Activated CD4-positive, alpha-beta T cell treated with anti-CD3 and anti-CD28 coated beads for 1 hour (primary cell): Measurements from ENCODE around the gene GK.
"Not testable (repeated sequence)": the region's sequence is repeated elsewhere in the genome, so short reads cannot be mapped to it uniquely, and the experiment has no call there.

ENCODE experiments used
- DNase-seq: peaks from one replicate; pipeline ENCODE4 v3.0.0-alpha.2; 2020

The GK gene

GRCh38 chrX:30713061-30713525, 59.9 kb downstream of the GK start:
- DNase-seq = peak; percentile 10

GRCh38 chrX:30714138-30714537, 60.9 kb downstream of the GK start:
- no peak for DNase-seq

GRCh38 chrX:30715976-30716375, 62.8 kb downstream of the GK start:
- DNase-seq = no peak

GRCh38 chrX:30733852-30734660, 80.8 kb downstream of the GK start:
- no peak for DNase-seq

- no peak for DNase-seq
Measured at GRCh38 chrX:30734782-30735181, 81.6 kb downstream of the GK start.

- peak; percentile 50 for DNase-seq
Measured at GRCh38 chrX:30735839-30736238, 82.6 kb downstream of the GK start.

GRCh38 chrX:30741545-30741944, 88.3 kb downstream of the GK start:
- no peak for DNase-seq

GRCh38 chrX:30748342-30748960, 95.2 kb downstream of the GK start:
- no peak for DNase-seq

- no peak for DNase-seq
Measured at GRCh38 chrX:30751497-30751896, 98.3 kb downstream of the GK start.

GRCh38 chrX:30762755-30763154, 109.5 kb downstream of the GK start:
- no peak for DNase-seq

- DNase-seq = not testable (repeated sequence)
Measured at GRCh38 chrX:30773764-30774163, 120.5 kb downstream of the GK start.

- no peak for DNase-seq
Measured at GRCh38 chrX:30777575-30777974, 124.4 kb downstream of the GK start.

- no peak for DNase-seq
Measured at GRCh38 chrX:30779453-30780030, 126.3 kb downstream of the GK start.
